ENCODE measurements around the gene MYRIP.

DNA sequence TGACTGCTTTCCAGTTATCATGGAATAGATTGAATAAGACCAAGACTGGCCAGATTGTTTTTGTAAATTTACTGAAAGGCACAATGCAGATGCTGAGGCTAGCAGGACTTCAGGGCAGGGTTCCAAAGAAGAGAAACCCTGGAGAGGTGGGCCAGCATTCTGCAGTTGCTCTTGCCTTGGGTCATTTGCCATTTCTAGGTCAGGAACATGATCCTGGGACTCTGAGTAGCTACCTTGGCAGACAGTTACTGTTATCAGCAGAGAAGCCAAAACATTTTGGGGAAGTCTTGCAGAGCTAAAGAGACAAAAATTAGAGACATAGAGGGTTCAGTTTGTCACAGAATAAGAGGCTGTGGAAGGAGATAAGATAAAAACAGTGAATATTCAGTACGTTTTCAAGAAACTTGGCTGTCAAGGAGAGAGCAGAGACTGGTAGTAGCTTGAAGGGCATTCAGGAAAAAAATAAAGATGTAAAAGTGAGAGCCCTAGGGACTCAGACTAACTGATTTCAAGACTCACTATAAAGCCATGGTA lies 46.8 kb upstream of the MYRIP start:
- TF ChIP-seq POLR2AphosphoS5 (IDR thresholded peaks at IDR 0.05; ENCODE audit: low read depth, low read length), result no peak
- TF ChIP-seq SIN3A (IDR thresholded peaks at IDR 0.05; ENCODE audit: borderline replicate concordance, insufficient read depth, low read length), result no peak
- TF ChIP-seq TAF1 (IDR thresholded peaks at IDR 0.05; ENCODE audit: borderline replicate concordance, insufficient read depth, low read length), result no peak
- no peak for TF ChIP-seq FOXP2 (optimal IDR thresholded peaks at IDR 0.05; ENCODE audit: borderline replicate concordance, extremely low read depth, extremely low read length, insufficient read depth)
- TF ChIP-seq, protein P1, sequence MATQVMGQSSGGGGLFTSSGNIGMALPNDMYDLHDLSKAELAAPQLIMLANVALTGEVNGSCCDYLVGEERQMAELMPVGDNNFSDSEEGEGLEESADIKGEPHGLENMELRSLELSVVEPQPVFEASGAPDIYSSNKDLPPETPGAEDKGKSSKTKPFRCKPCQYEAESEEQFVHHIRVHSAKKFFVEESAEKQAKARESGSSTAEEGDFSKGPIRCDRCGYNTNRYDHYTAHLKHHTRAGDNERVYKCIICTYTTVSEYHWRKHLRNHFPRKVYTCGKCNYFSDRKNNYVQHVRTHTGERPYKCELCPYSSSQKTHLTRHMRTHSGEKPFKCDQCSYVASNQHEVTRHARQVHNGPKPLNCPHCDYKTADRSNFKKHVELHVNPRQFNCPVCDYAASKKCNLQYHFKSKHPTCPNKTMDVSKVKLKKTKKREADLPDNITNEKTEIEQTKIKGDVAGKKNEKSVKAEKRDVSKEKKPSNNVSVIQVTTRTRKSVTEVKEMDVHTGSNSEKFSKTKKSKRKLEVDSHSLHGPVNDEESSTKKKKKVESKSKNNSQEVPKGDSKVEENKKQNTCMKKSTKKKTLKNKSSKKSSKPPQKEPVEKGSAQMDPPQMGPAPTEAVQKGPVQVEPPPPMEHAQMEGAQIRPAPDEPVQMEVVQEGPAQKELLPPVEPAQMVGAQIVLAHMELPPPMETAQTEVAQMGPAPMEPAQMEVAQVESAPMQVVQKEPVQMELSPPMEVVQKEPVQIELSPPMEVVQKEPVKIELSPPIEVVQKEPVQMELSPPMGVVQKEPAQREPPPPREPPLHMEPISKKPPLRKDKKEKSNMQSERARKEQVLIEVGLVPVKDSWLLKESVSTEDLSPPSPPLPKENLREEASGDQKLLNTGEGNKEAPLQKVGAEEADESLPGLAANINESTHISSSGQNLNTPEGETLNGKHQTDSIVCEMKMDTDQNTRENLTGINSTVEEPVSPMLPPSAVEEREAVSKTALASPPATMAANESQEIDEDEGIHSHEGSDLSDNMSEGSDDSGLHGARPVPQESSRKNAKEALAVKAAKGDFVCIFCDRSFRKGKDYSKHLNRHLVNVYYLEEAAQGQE (IDR thresholded peaks at IDR 0.05; ENCODE audit: insufficient read depth in 1 of 2, low read depth in 2 of 2, low read length in 2 of 2), result no peak

Measured in PFSK-1 (cell line).